GM19455 (cell line): ENCODE measurements around the gene KCNIP4.

ENCODE experiments used
- ATAC-seq: cut with Tn5 transposase; IDR thresholded peaks from one replicate; pipeline ENCODE4 v1.9.1; 2021; ENCODE audit not compliant: unreplicated experiment

KCNIP4 gene

DNA sequence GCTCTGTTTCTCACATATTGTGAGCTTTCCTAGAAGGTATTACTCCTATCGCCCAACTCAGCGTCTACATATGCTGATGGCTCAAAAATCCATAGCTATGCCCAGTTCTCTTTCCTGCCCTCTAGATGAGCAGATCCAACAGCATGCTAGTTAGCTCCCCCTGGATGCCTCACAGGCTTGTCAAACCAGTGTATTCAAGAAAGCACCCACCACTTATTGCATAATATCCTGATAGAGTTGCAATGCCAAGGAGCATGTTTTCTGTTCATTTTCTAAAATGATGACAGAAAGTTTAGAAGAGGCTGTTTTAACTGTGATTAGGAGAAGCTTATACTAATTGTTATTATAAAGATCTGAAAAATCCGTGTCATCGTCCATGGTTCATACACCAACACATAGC is 1250.2 kb downstream of the KCNIP4 start:
- no peak for ATAC-seq

DNA sequence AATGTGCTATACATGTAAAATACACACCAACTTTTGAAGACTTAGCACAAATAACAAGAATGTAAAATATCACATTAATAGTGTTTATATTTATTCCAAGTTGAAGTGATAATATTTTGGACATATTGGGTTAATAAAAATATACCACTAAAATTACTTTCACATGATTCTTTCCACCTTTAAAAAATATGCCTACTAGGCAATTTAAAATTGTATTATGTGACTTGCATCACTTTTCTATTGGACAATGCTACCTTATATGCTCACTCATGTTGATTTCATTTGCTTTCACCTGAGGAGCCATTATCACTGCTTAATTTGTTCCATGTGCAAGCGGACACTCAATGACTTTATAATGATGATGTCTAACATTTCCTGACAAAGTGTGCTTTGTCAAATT is 1251.8 kb downstream of the KCNIP4 start:
- ATAC-seq, result no peak

DNA sequence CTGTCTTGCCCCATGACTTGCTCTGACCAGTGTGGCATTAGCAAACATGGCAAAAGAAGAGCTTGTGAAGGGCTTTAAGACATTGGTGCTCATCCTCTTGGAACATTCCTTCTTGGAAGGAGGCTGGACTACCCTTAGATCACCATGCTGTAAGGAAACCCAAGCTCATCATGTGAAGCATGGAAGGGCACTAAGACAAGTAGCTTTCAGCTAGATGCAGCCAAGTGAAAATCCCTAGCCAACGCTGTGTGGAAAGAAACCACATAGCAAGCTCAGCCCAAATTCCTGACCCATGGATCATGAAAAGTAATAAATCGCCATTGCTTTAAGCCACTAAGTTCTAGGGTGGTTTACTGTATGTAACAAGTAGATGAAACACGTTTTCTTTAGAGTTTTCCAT is 1260.7 kb downstream of the KCNIP4 start:
- ATAC-seq, result no peak

DNA sequence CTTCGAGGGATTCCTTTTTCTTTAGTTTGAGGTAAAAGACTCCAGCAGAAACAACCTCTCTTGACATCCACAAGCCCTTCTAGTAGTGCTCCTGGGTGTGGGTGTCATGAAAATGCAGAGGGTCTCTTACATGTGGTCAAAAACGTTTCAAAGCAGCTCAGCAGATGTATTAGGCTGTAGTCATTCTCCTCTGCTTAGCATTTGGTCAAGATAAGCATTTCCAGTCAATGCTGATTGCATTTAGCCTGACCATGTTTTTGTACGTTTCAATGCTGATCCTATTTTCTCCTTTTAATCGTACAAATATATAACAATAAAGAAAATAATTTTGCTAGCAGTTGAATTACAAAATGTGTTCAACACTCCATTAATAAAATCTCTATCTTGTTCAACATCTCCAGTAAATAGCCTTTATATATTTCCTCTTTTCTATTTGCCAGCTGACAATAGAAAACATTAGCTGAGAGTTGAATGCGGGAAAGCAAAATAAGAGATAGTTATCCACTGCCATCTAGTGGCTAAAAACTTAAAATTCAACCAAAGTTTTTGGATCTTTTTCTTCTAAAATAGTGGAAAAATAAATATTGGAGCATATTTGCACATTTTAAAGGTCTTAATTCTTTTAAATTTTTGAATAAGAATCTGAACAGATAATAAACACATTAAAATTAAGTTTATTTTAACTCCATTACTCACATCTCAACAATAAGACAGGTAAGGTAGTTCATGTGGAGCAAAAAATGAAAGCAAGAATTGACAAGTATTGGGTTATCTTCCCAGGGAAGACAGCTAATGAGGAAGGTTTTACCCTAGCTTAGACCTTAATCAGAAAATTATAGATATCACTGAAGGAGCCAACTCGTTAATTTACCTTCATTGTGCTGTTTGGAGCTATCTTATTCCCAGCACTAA is 1263.5 kb downstream of the KCNIP4 start:
- no peak for ATAC-seq

DNA sequence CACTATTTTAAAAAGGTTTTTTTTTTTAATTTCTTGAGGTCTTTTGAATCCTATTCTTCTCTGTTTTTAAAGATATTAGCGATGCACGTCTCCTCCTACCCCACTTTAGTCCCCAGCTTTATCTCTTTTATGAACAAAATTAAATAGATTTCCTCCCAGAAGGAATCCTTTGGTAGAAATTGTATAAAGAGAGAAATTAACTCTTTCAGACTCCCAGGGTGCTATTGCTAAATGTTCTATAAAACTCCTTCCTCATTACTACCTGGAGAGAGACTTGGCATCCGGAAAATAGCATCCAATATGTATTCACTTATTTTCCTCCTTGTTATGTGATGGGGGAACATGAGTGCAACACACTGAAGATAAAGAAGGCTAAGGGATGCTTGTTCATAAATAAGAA is 1264.8 kb downstream of the KCNIP4 start:
- ATAC-seq, result no peak

DNA sequence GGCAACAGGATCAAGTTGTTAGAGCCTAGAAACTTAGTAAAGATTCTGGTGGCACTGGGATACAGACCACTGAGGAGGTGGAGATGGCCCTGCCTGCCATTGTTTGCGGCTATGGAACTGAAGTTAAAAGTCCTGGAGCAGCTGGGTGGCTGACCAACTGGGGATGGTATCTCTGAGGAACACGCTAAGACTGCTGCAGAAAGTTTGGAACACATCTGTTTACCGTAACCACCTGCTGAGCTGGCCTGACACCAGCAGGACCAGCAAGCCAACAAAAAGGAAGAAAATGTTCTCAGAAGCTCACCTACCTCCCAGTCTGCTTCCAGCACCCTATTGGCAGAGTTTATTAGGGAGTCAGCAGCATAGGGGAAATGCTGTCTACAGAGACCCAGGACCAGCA is 1265.7 kb downstream of the KCNIP4 start:
- ATAC-seq, result no peak

DNA sequence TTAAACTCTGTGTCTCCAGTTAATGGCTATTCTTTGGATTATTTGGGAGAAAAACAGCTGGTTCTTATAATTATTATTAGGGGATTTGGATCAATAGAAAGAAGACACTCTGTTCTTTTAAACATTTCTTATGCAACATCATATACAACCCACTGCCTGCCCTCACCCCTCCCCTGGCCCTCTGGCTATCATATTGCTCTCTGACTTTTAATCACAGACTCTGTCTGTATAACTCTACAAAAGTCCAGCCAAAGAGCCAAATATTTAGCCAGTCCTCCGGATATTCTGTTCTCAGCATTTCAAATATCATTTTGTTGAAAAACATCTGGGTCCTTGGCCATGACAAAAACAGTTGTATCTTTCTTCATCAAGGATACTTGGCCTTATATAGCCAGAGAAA is 1267.3 kb downstream of the KCNIP4 start:
- ATAC-seq, result no peak

DNA sequence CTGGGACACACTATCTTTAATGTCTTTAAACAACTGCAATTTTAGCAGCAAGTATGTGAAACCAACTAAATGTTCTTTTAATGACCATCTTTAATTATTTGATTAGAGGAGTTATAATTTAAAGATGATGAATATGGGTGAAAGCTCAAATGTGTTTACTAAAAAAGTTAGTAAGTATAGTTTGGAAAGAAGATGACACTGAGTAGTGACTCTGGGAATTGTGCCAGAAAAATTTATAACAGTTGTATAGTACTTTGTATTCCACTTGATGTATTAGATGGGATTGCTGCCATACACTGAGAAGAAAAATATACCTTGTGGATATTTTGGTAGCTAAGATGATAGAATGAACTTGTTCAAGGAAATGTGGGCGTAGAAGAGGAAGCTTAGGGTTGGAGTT is 1267.8 kb downstream of the KCNIP4 start:
- ATAC-seq, result no peak

DNA sequence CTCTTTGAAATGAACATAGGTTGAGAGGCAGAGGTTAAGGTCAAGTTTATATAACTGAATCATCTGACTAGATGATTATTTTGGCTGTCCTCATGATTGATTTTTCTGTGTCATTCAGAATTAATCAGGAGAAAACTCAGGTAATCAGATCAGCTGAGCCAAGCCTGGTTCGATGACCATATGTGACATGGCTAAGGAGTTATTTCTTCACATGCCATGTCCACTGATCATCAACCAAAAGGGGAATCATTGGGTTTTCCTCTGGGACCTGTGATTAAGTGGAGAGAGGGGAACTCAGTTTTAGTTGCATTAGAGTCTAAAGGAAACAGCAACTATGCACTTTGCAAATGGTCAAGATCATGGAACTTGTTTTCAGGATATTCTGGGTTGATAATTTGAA is 1268.6 kb downstream of the KCNIP4 start:
- ATAC-seq, result no peak
